GM19324 (cell line): ENCODE measurements around the gene PSMD13.
A peak's percentile ranks its signal among the peaks of the same experiment; 100 is the strongest.
"Not testable (repeated sequence)": the region's sequence is repeated elsewhere in the genome, so short reads cannot be mapped to it uniquely, and the experiment has no call there.

Experiments
- ATAC-seq: cut with Tn5 transposase; IDR thresholded peaks from one replicate; pipeline ENCODE4 v1.9.1; 2021; ENCODE audit warnings: mild to moderate bottlenecking, moderate library complexity; ENCODE audit not compliant: unreplicated experiment, low FRiP score

PSMD13 gene

GRCh38 chr11:216081-216974 lies 20.4 kb upstream of the PSMD13 start:
- no peak for ATAC-seq

- no peak for ATAC-seq
Observed at GRCh38 chr11:217704-218103, 19.1 kb upstream of the PSMD13 start.

GRCh38 chr11:218815-219593 lies 17.8 kb upstream of the PSMD13 start:
- ATAC-seq: no peak

- not testable (repeated sequence) for ATAC-seq
Observed at GRCh38 chr11:220641-221215, 16.0 kb upstream of the PSMD13 start.

GRCh38 chr11:221539-221938 lies 15.2 kb upstream of the PSMD13 start:
- no peak for ATAC-seq

GRCh38 chr11:221998-222789 lies 14.6 kb upstream of the PSMD13 start:
- ATAC-seq: no peak

- no peak for ATAC-seq
Observed at GRCh38 chr11:223026-223789, 13.6 kb upstream of the PSMD13 start.

GRCh38 chr11:223884-224283 lies 12.9 kb upstream of the PSMD13 start:
- no peak for ATAC-seq

- no peak for ATAC-seq
Observed at GRCh38 chr11:224424-224823, 12.4 kb upstream of the PSMD13 start.

- ATAC-seq: no peak
Observed at GRCh38 chr11:225734-226453, 10.9 kb upstream of the PSMD13 start.

GRCh38 chr11:227824-228379 lies 8.9 kb upstream of the PSMD13 start:
- no peak for ATAC-seq

- ATAC-seq: no peak
Observed at GRCh38 chr11:230431-230830, 6.3 kb upstream of the PSMD13 start.

- no peak for ATAC-seq
Observed at GRCh38 chr11:232783-233565, 3.8 kb upstream of the PSMD13 start.

GRCh38 chr11:235180-235579 lies 1.6 kb upstream of the PSMD13 start:
- ATAC-seq: no peak

- no peak for ATAC-seq
Observed at GRCh38 chr11:235609-235996, 1.2 kb upstream of the PSMD13 start.

- ATAC-seq: peak; percentile 71
Observed at GRCh38 chr11:235997-236773, 591 bp upstream of the PSMD13 start, which contains the start of gene SIRT3. Gene SIRT3 (minus strand): TSS chr11:236342. CDS start chr11:236328, 14 bp downstream.

- ATAC-seq: not testable (repeated sequence)
Observed at GRCh38 chr11:238346-238745, 1.6 kb downstream of the PSMD13 start.
